H1 (cell line): Measurements from ENCODE around the gene MAD2L1BP. TPM values are rescaled to one million over a fixed set of nuclear protein-coding genes. Genes with fewer than 3 reads are reported as not detected.

Experiments
- CTCF ChIA-PET: fragments of 300-600 bp; sonication (Branson Sonifier 250); formaldehyde crosslinking; loops from one replicate; lab custom pipeline; 2021; ENCODE audit not compliant: partially characterized antibody; lab: Charles Lee
- POLR2A ChIA-PET: fragments of 300-600 bp; sonication (Branson Sonifier 250); formaldehyde crosslinking; loops from one replicate; lab custom pipeline; 2021; ENCODE audit warnings: inconsistent platforms; ENCODE audit not compliant: partially characterized antibody; lab: Charles Lee
- DNase-seq, 2 experiments: peaks; one replicate each; pipeline versions ENCODE4 v3.0.0 to v3.0.0-alpha.2; 2010 to 2022; ENCODE audit warnings: low spot score in 2 of 2, low read depth in 1 of 2, mixed read lengths in 1 of 2
- FAIRE-seq: peaks from 2 replicates; lab custom pipeline; 2011; peaks lifted over from hg19 to GRCh38; lab: Jason Lieb, UNC
- H2AFZ ChIP-seq: 2 replicates; pipeline ENCODE4 v1.8.1; 2012; ENCODE audit warnings: low read length, inconsistent platforms
- H2AK5ac ChIP-seq: 2 replicates; pipeline ENCODE4 v1.6.1; 2013; ENCODE audit warnings: low read depth, low read length
- H2BK120ac ChIP-seq: replicated peaks from 2 replicates; pipeline ENCODE3; 2013; ENCODE audit warnings: low read depth, low read length, inconsistent platforms
- H2BK12ac ChIP-seq: 2 replicates; pipeline ENCODE4 v1.6.1; 2013; ENCODE audit warnings: low read depth, low read length
- H2BK15ac ChIP-seq: 2 replicates; pipeline ENCODE4 v1.6.1; 2013; ENCODE audit warnings: low read length
- H2BK20ac ChIP-seq: 2 replicates; pipeline ENCODE4 v1.6.1; 2013; ENCODE audit warnings: low read length
- H2BK5ac ChIP-seq: 2 replicates; pipeline ENCODE4 v1.6.1; 2013; ENCODE audit warnings: low read depth, low read length
- H3K14ac ChIP-seq: 2 replicates; pipeline ENCODE4 v1.6.1; 2013; ENCODE audit warnings: inconsistent platforms; ENCODE audit not compliant: insufficient read length
- H3K18ac ChIP-seq: 2 replicates; pipeline ENCODE4 v1.6.1; 2013; ENCODE audit warnings: low read length; ENCODE audit errors: extremely low read depth
- H3K23ac ChIP-seq: 2 replicates; pipeline ENCODE4 v1.6.1; 2013; ENCODE audit warnings: inconsistent platforms; ENCODE audit not compliant: insufficient read length
- H3K23me2 ChIP-seq: 2 replicates; pipeline ENCODE4 v1.6.1; 2013; ENCODE audit warnings: low read depth, low read length
- H3K27ac ChIP-seq: 2 replicates; pipeline ENCODE4 v1.6.1; 2011; ENCODE audit warnings: low read depth, low read length, inconsistent platforms
- H3K27me3 ChIP-seq, 4 experiments: replicated peaks in 1 of 4; 1 replicate in 1 of 4; 2 replicates in 3 of 4; pipeline versions ENCODE4 v1.6.1 to v1.8.1; 2011 to 2013; ENCODE audit warnings: low read length in 3 of 4, mild to moderate bottlenecking in 3 of 4, inconsistent platforms in 2 of 4, mixed read lengths in 2 of 4, moderate library complexity in 1 of 4; ENCODE audit not compliant: control insufficient read depth in 3 of 4, insufficient read depth in 3 of 4; ENCODE audit errors: extremely low read depth in 1 of 4
- H3K36me3 ChIP-seq, 4 experiments: 2 replicates each; pipeline versions ENCODE4 v1.6.1 to v1.8.1; 2011 to 2013; ENCODE audit warnings: mild to moderate bottlenecking in 4 of 4, low read length in 3 of 4, moderate library complexity in 2 of 4, control low read depth in 1 of 4, inconsistent platforms in 1 of 4; ENCODE audit not compliant: insufficient read depth in 4 of 4, control insufficient read depth in 2 of 4
- H3K4ac ChIP-seq: replicated peaks from 2 replicates; pipeline ENCODE3; 2013; ENCODE audit warnings: low read length, low read depth, mixed read lengths, inconsistent platforms; ENCODE audit not compliant: insufficient read length
- H3K4me1 ChIP-seq, 4 experiments: replicated peaks in 1 of 4; 1 replicate in 1 of 4; 2 replicates in 3 of 4; pipeline versions ENCODE4 v1.6.1 to v1.8.1; 2011 to 2013; ENCODE audit warnings: low read length in 3 of 4, inconsistent platforms in 2 of 4, mixed read lengths in 1 of 4; ENCODE audit not compliant: insufficient read depth in 4 of 4, control insufficient read depth in 3 of 4
- H3K4me2 ChIP-seq, 2 experiments: 2 replicates each; pipeline versions ENCODE4 v1.6.1 to v1.8.1; 2011 to 2013; ENCODE audit warnings: low read depth in 2 of 2, low read length in 2 of 2, control low read depth in 1 of 2, inconsistent platforms in 1 of 2, mild to moderate bottlenecking in 1 of 2; ENCODE audit not compliant: insufficient read depth in 1 of 2
- H3K4me3 ChIP-seq, 4 experiments: fragments of 200-600, 300-600 bp in 1 of 4; sonication (generic), shearing (Covaris generic), sonication (Bioruptor Twin) in 1 of 4; 2 replicates each; pipeline versions ENCODE4 v1.5.1 to v1.8.1; 2011 to 2016; ENCODE audit warnings: low read length in 4 of 4, low read depth in 3 of 4, control low read depth in 2 of 4, inconsistent platforms in 2 of 4, mild to moderate bottlenecking in 2 of 4, mixed read lengths in 1 of 4, moderate library complexity in 1 of 4; ENCODE audit not compliant: insufficient read depth in 2 of 4; ENCODE audit errors: extremely low read depth in 1 of 4
- H3K56ac ChIP-seq: replicated peaks from 2 replicates; pipeline ENCODE3; 2013; ENCODE audit warnings: low read depth, mild to moderate bottlenecking, mixed read lengths, low read length, inconsistent platforms; ENCODE audit not compliant: insufficient read length
- H3K79me1 ChIP-seq: 2 replicates; pipeline ENCODE4 v1.6.1; 2013; ENCODE audit warnings: low read depth, low read length, control low read depth
- H3K79me2 ChIP-seq, 2 experiments: 2 replicates each; pipeline versions ENCODE4 v1.6.1 to v1.8.1; 2012 to 2013; ENCODE audit warnings: low read length in 2 of 2, mild to moderate bottlenecking in 2 of 2, inconsistent platforms in 1 of 2; ENCODE audit not compliant: insufficient read depth in 2 of 2, control insufficient read depth in 1 of 2
- H3K9ac ChIP-seq, 4 experiments: replicated peaks in 1 of 4; 1 replicate in 1 of 4; 2 replicates in 3 of 4; pipeline versions ENCODE4 v1.6.1 to v1.8.1; 2011 to 2013; ENCODE audit warnings: low read depth in 3 of 4, low read length in 3 of 4, control low read depth in 2 of 4, mild to moderate bottlenecking in 2 of 4, moderate library complexity in 2 of 4, inconsistent platforms in 1 of 4; ENCODE audit errors: extremely low read depth in 1 of 4
- H3K9me3 ChIP-seq, 2 experiments: 2 replicates each; pipeline versions ENCODE4 v1.6.1 to v1.8.1; 2012 to 2013; ENCODE audit warnings: mild to moderate bottlenecking in 2 of 2, moderate library complexity in 2 of 2, control low read depth in 1 of 2, inconsistent platforms in 1 of 2, low read depth in 1 of 2, low read length in 1 of 2, mixed read lengths in 1 of 2; ENCODE audit not compliant: insufficient read depth in 2 of 2
- H4K20me1 ChIP-seq, 2 experiments: replicated peaks in 1 of 2; 2 replicates each; pipeline versions ENCODE3 to v1.8.1; 2011 to 2013; ENCODE audit warnings: inconsistent platforms in 2 of 2, low read length in 2 of 2, mild to moderate bottlenecking in 1 of 2; ENCODE audit not compliant: insufficient read depth in 2 of 2, control insufficient read depth in 1 of 2
- H4K5ac ChIP-seq: 2 replicates; pipeline ENCODE4 v1.6.1; 2013; ENCODE audit warnings: low read length, low read depth, mixed read lengths, inconsistent platforms; ENCODE audit not compliant: insufficient read length
- H4K8ac ChIP-seq: 2 replicates; pipeline ENCODE4 v1.8.0; 2013; ENCODE audit warnings: mild to moderate bottlenecking, moderate library complexity, low read length, inconsistent platforms; ENCODE audit not compliant: insufficient read depth; ENCODE audit errors: extremely low read depth
- H4K91ac ChIP-seq: replicated peaks from 2 replicates; pipeline ENCODE3; 2013; ENCODE audit warnings: low read length, mixed read lengths, inconsistent platforms; ENCODE audit not compliant: insufficient read length
- RAD21 ChIP-seq, 2 experiments: IDR thresholded peaks in 1 of 2; conservative IDR thresholded peaks in 1 of 2; 2 replicates each; pipeline ENCODE4 v1.6.1; 2011; ENCODE audit warnings: low read depth in 2 of 2, low read length in 2 of 2, improper control_type of control experiment in 1 of 2, inconsistent platforms in 1 of 2, mild to moderate bottlenecking in 1 of 2, moderate library complexity in 1 of 2
- WGBS, 2 experiments: shearing (Covaris generic) in 1 of 2; methylation state at CpG; one replicate each; pipeline versions ENCODE4 v1.1.6 to v1.1.7; 2013 to 2015; ENCODE audit warnings: low lambda C conversion rate in 2 of 2, mixed read lengths in 2 of 2, inconsistent platforms in 1 of 2, low coverage in 1 of 2, missing lambda C conversion rate in 1 of 2; ENCODE audit not compliant: insufficient replicate concordance in 2 of 2, insufficient coverage in 1 of 2, insufficient read length in 1 of 2; ENCODE audit errors: extremely low coverage in 1 of 2, missing lambda C conversion rate in 1 of 2; 5-methylcytosine and 5-hydroxymethylcytosine counted together
- polyA plus RNA-seq, 7 experiments: library from polyadenylated mRNA; depleted of rRNA in 3 of 7; stranded (reverse) in 5 of 7; unstranded in 2 of 7; fragments of >200 nt in 5 of 7; fragments of 200-250 nt in 2 of 7; gene quantifications; 1 replicate in 5 of 7; 2 replicates in 1 of 7; 4 replicates in 1 of 7; pipeline versions ENCODE4 v1.2.1 to v1.2.3, GENCODE V29; 2011 to 2013; ENCODE audit warnings: missing spikeins in 2 of 7, mixed read lengths in 2 of 7
- total RNA-seq: library from RNA; stranded (reverse); fragmentation: NEBNext Ultra II Directional; extraction: Animal tissue kit (Norgen Biotek cat#: 25700); gene quantifications from 2 replicates; pipeline ENCODE4 v1.2.1, GENCODE V29; 2021

MAD2L1BP gene
- total and polyA plus RNA-seq, 2 of the 8 experiments (the other 6 are each of a cell fraction or from before 2014, with no cell fraction given) = 35.5 to 70.0 TPM

DNA sequence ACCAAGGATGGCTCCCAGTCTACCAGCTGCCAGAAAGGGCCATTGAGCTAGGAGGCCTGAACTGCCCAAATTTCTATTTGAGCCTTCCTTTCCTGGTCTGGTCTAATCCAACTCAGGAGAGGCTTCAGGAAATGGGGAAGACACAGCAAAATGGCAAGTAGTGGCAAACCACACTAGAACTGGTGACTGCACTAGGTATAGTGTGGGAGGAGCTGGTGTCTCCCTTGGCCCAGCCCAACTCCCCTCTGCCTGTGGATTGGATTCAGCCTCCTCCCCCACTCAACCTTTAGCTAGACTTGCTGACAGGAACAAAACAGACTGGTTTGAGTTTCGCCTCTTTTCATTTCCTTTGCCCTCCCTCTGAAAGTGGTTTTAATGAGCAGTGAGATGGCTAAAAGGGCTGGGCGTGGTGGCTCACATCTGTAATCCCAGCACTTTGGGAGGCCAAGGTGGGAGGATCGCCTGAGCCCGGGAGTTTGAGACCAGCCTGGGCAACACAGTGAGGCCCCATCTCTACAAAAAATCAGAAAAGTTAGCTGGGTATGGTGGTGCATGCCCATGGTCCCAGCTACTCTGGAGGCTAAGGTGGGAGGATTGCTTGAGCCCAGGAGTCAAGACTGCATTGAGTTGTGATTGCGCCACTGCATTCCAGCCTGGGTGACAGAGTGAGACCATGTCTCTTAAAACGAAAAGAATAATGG, 34.4 kb downstream of the MAD2L1BP start:
- Histone ChIP-seq H2AK5ac (no peak overlapping the region), H3K4me1 (peaks cover 5 to 27% (median 22%) of the 10 kb centered on the region in 4 experiments), H3K27ac (no peak overlapping the region), H2BK5ac (0 out of 2 replicates have a peak overlapping the region, but pooled peaks have one; percentile 3), H2BK120ac (no peak overlapping the region), H3K4me3 (no peak overlapping the region), H4K8ac (no peak overlapping the region), H4K20me1 (peaks cover 0 to 4% of the 10 kb centered on the region in 2 experiments), H3K9ac (no peak overlapping the region), H2BK15ac (no peak overlapping the region), H3K9me3 (no peaks in the 10 kb centered on the region), H3K14ac (no peak overlapping the region), H2BK12ac (no peak overlapping the region), H3K23me2 (peaks cover 3% of the 10 kb centered on the region; the same call in 1 of the 2 replicates), H3K79me1 (no peaks in the 10 kb centered on the region), H4K5ac (no peak overlapping the region), H4K91ac (no peak overlapping the region), H2AFZ (no peak overlapping the region), H3K4me2 (no peak overlapping the region), H3K4ac (no peak overlapping the region), H3K36me3 (peaks cover 16 to 38% (median 20%) of the 10 kb centered on the region in 4 experiments; a peak in 7 of 8 replicates), H2BK20ac (no peak overlapping the region), H3K18ac (no peak overlapping the region; the same call in 1 of the 2 replicates), H3K27me3 (no peaks in the 10 kb centered on the region; a peak in 2 of 7 replicates), H3K23ac (no peak overlapping the region), H3K79me2 (no peaks in the 10 kb centered on the region), H3K56ac (no peak overlapping the region)
- CTCF ChIA-PET = interaction anchor here (0.7 to 12.6 kb wide), 26 partner anchors 9 to 409 kb away, joined by 3 to 146 read pairs (median 5); partner anchors contain the start of gene VEGFA
- WGBS, 2 experiments = 88% methylated on average over 6 of the region's 6 CpGs; no CpG with 5 or more reads in 1 of the 2 experiments
- no peak for FAIRE-seq
- TF ChIP-seq RAD21 (IDR thresholded peaks at IDR 0.05 in 1 of 2, conservative IDR thresholded peaks at IDR 0.05 in 1 of 2; ENCODE audit: low read depth in 2 of 2, low read length in 2 of 2) = no peak
- TF ChIP-seq, all 59 proteins: peak for 0
- POLR2A ChIA-PET = interaction anchor here (0.5 to 10.0 kb wide), 17 partner anchors 8 to 567 kb away, joined by 3 to 85 read pairs (median 6); partner anchors contain the start of genes MRPS18A, RSPH9 and VEGFA
- peak in 1 of 2 experiments; percentile 50 for DNase-seq
